Germinal center (tissue), 1 donor: ENCODE measurements around the gene TRIM62.
A peak's percentile ranks its signal among the peaks of the same experiment; 100 is the strongest.

Experiments
- DNase-seq: peaks from one replicate; pipeline ENCODE4 v3.0.0; 2012; ENCODE audit warnings: mixed read lengths, low spot score

TRIM62 gene

GRCh38 chr1:33181921-33182341 lies at the start of gene TRIM62:
Gene TRIM62 (minus strand): TSS chr1:33182043. CDS start chr1:33181432, 611 bp downstream.
- peak; percentile 96 for DNase-seq

- no peak for DNase-seq
Measured at GRCh38 chr1:33231166-33231565, 49.3 kb upstream of the TRIM62 start.

GRCh38 chr1:33228935-33229487 lies 47.2 kb upstream of the TRIM62 start:
- no peak for DNase-seq

GRCh38 chr1:33225586-33225985 lies 43.7 kb upstream of the TRIM62 start:
- no peak for DNase-seq

GRCh38 chr1:33224166-33224707 lies 42.4 kb upstream of the TRIM62 start:
- no peak for DNase-seq

- no peak for DNase-seq
Measured at GRCh38 chr1:33222381-33222780, 40.5 kb upstream of the TRIM62 start.

GRCh38 chr1:33221385-33221758 lies 39.5 kb upstream of the TRIM62 start:
- no peak for DNase-seq

- DNase-seq = no peak
Measured at GRCh38 chr1:33220676-33221384, 39.0 kb upstream of the TRIM62 start.

- no peak for DNase-seq
Measured at GRCh38 chr1:33219886-33220661, 38.2 kb upstream of the TRIM62 start.

GRCh38 chr1:33211972-33212371 lies 30.1 kb upstream of the TRIM62 start:
- DNase-seq = no peak

GRCh38 chr1:33206340-33206739 lies 24.5 kb upstream of the TRIM62 start:
- no peak for DNase-seq

- DNase-seq = no peak
Measured at GRCh38 chr1:33195556-33195955, 13.7 kb upstream of the TRIM62 start.

GRCh38 chr1:33191731-33192275 lies 10.0 kb upstream of the TRIM62 start:
- no peak for DNase-seq

- DNase-seq = no peak
Measured at GRCh38 chr1:33190701-33191100, 8.9 kb upstream of the TRIM62 start.

GRCh38 chr1:33188572-33189275 lies 6.9 kb upstream of the TRIM62 start:
- DNase-seq = no peak

GRCh38 chr1:33186936-33187335 lies 5.1 kb upstream of the TRIM62 start:
- DNase-seq = no peak

GRCh38 chr1:33185541-33185940 lies 3.7 kb upstream of the TRIM62 start:
- no peak for DNase-seq

- no peak for DNase-seq
Measured at GRCh38 chr1:33183306-33183705, 1.5 kb upstream of the TRIM62 start.

GRCh38 chr1:33182896-33183295 lies 1.1 kb upstream of the TRIM62 start:
- DNase-seq = no peak

GRCh38 chr1:33182401-33182841 lies 578 bp upstream of the TRIM62 start:
- DNase-seq = no peak

GRCh38 chr1:33180911-33181890 lies 642 bp downstream of the TRIM62 start:
- DNase-seq = peak; percentile 98
